HL-60 (cell line): ENCODE data around the gene PARP14.

Experiments used
- DNase-seq, 2 experiments: peaks; one replicate each; pipeline ENCODE4 v3.0.0-alpha.2; 2010 to 2020; ENCODE audit warnings: low read depth in 1 of 2, low spot score in 1 of 2
- H3K27ac ChIP-seq: fragments of 250-450 bp; sonication (Bioruptor Pico); replicated peaks from 2 replicates; pipeline ENCODE4 v1.5.1; 2020; ENCODE audit warnings: mild to moderate bottlenecking, moderate library complexity
- H3K27me3 ChIP-seq: fragments of 250-450 bp; sonication (Bioruptor Pico); 2 replicates; pipeline ENCODE4 v1.5.1; 2021; ENCODE audit warnings: mild to moderate bottlenecking, moderate library complexity; ENCODE audit not compliant: insufficient read depth, poor library complexity, severe bottlenecking
- H3K4me3 ChIP-seq: replicated peaks from 2 replicates; pipeline ENCODE4 v1.5.1; 2011; ENCODE audit warnings: mild to moderate bottlenecking, control low read depth, low read length; ENCODE audit not compliant: insufficient read depth
- GABPA ChIP-seq: IDR thresholded peaks from 2 replicates; pipeline ENCODE4 v1.6.1; 2012; ENCODE audit warnings: low read depth
- POLR2AphosphoS5 ChIP-seq: IDR thresholded peaks from 2 replicates; pipeline ENCODE4 v1.6.1; 2012; ENCODE audit warnings: low read depth
- SPI1 ChIP-seq: IDR thresholded peaks from 2 replicates; pipeline ENCODE4 v1.6.1; 2012; ENCODE audit warnings: low read depth, mild to moderate bottlenecking, borderline replicate concordance
- TF ChIP-seq, protein P1 (sequence below): IDR thresholded peaks from 2 replicates; pipeline ENCODE4 v1.6.1; 2012; ENCODE audit warnings: low read depth; ENCODE audit not compliant: insufficient replicate concordance
- TF ChIP-seq, protein P2 (sequence below): IDR thresholded peaks from one replicate; pipeline ENCODE4 v1.5.1; 2011; ENCODE audit warnings: low read length, control low read depth, inconsistent platforms; ENCODE audit not compliant: insufficient read depth

PARP14 gene

DNA sequence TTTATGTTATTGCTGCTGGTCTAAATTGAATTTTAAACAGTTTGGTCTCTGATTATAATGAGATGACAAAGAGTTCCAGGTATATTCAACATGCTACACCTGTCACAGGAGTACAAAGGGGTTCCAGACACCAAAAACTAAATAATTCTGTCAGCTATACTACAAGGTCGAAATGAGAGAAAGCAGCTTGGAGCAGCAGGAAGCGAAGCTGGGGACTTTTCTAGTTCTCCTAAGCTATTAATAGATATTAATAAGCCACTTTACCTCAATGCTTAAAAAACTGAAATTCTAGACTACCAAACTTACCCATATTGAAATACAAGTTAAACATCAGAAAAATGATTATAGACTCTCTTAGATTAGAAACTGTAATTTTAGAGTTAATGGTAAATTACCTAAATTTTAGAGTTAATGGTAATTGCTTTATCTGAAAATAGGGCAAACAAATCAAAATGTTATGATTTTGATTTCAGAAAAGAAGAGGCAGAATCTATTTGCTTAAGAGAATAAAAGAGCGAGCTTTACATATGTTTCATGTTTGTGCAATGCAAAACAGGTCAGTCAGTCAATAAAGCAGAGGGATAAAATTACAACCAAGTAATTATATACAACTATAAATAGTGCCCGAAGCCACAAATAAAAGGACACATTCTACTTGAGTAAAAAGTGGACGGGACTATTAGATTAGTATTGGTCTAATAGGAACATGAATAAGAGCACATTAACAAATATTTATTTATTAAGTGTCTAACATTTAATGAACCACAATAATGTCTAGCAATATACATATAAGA, 96.2 kb downstream of the PARP14 start:
- DNase-seq, result no peak
- no peak overlapping the region for H3K4me3 ChIP-seq
- H3K27ac ChIP-seq, result no peak overlapping the region
- H3K27me3 ChIP-seq, result no peaks in the 10 kb centered on the region
- TF ChIP-seq SPI1, result no peak
- TF ChIP-seq, protein P1, sequence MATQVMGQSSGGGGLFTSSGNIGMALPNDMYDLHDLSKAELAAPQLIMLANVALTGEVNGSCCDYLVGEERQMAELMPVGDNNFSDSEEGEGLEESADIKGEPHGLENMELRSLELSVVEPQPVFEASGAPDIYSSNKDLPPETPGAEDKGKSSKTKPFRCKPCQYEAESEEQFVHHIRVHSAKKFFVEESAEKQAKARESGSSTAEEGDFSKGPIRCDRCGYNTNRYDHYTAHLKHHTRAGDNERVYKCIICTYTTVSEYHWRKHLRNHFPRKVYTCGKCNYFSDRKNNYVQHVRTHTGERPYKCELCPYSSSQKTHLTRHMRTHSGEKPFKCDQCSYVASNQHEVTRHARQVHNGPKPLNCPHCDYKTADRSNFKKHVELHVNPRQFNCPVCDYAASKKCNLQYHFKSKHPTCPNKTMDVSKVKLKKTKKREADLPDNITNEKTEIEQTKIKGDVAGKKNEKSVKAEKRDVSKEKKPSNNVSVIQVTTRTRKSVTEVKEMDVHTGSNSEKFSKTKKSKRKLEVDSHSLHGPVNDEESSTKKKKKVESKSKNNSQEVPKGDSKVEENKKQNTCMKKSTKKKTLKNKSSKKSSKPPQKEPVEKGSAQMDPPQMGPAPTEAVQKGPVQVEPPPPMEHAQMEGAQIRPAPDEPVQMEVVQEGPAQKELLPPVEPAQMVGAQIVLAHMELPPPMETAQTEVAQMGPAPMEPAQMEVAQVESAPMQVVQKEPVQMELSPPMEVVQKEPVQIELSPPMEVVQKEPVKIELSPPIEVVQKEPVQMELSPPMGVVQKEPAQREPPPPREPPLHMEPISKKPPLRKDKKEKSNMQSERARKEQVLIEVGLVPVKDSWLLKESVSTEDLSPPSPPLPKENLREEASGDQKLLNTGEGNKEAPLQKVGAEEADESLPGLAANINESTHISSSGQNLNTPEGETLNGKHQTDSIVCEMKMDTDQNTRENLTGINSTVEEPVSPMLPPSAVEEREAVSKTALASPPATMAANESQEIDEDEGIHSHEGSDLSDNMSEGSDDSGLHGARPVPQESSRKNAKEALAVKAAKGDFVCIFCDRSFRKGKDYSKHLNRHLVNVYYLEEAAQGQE, result no peak
- no peak for TF ChIP-seq GABPA
- TF ChIP-seq POLR2AphosphoS5, result no peak
- TF ChIP-seq, protein P2, sequence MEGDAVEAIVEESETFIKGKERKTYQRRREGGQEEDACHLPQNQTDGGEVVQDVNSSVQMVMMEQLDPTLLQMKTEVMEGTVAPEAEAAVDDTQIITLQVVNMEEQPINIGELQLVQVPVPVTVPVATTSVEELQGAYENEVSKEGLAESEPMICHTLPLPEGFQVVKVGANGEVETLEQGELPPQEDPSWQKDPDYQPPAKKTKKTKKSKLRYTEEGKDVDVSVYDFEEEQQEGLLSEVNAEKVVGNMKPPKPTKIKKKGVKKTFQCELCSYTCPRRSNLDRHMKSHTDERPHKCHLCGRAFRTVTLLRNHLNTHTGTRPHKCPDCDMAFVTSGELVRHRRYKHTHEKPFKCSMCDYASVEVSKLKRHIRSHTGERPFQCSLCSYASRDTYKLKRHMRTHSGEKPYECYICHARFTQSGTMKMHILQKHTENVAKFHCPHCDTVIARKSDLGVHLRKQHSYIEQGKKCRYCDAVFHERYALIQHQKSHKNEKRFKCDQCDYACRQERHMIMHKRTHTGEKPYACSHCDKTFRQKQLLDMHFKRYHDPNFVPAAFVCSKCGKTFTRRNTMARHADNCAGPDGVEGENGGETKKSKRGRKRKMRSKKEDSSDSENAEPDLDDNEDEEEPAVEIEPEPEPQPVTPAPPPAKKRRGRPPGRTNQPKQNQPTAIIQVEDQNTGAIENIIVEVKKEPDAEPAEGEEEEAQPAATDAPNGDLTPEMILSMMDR, result no peak

DNA sequence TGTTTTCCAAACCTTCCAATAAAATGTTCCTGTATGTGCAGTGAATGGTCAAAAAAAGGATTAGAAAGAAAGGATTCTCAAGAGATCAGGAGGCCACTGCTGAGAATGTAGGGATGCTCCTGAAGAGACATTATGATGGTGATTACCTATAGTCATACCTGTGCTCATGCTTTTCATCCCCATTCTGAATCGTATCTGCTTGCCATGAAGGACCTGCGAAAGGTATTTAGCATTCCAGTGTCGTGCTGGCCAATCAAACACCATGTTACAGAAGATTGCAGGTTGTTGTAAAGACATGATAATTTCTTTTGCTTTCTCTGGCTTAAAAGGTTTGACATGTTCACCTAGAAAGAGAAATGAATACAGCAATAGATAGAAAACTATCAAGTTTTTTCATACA, 96.9 kb downstream of the PARP14 start:
- DNase-seq, result no peak
- Histone ChIP-seq H3K27me3 (no peaks in the 10 kb centered on the region), H3K4me3 (no peak overlapping the region), H3K27ac (no peak overlapping the region)
- no peak for TF ChIP-seq GABPA
- TF ChIP-seq SPI1, result no peak
- TF ChIP-seq POLR2AphosphoS5, result no peak
- TF ChIP-seq, protein P2, result no peak
- TF ChIP-seq, protein P1, result no peak
